H1 (cell line): ENCODE results near the gene MAP6. TPM values are rescaled to one million over a fixed set of nuclear protein-coding genes. Genes with fewer than 3 reads are reported as not detected.

Experiments
- CTCF ChIA-PET: fragments of 300-600 bp; sonication (Branson Sonifier 250); formaldehyde crosslinking; loops from one replicate; lab custom pipeline; 2021; ENCODE audit not compliant: partially characterized antibody; lab: Charles Lee
- POLR2A ChIA-PET: fragments of 300-600 bp; sonication (Branson Sonifier 250); formaldehyde crosslinking; loops from one replicate; lab custom pipeline; 2021; ENCODE audit warnings: inconsistent platforms; ENCODE audit not compliant: partially characterized antibody; lab: Charles Lee
- DNase-seq, 2 experiments: peaks; one replicate each; pipeline versions ENCODE4 v3.0.0 to v3.0.0-alpha.2; 2010 to 2022; ENCODE audit warnings: low spot score in 2 of 2, low read depth in 1 of 2, mixed read lengths in 1 of 2
- FAIRE-seq: peaks from 2 replicates; lab custom pipeline; 2011; peaks lifted over from hg19 to GRCh38; lab: Jason Lieb, UNC
- H2AFZ ChIP-seq: 2 replicates; pipeline ENCODE4 v1.8.1; 2012; ENCODE audit warnings: low read length, inconsistent platforms
- H2AK5ac ChIP-seq: 2 replicates; pipeline ENCODE4 v1.6.1; 2013; ENCODE audit warnings: low read depth, low read length
- H2BK120ac ChIP-seq: replicated peaks from 2 replicates; pipeline ENCODE3; 2013; ENCODE audit warnings: low read depth, low read length, inconsistent platforms
- H2BK12ac ChIP-seq: 2 replicates; pipeline ENCODE4 v1.6.1; 2013; ENCODE audit warnings: low read depth, low read length
- H2BK15ac ChIP-seq: 2 replicates; pipeline ENCODE4 v1.6.1; 2013; ENCODE audit warnings: low read length
- H2BK20ac ChIP-seq: 2 replicates; pipeline ENCODE4 v1.6.1; 2013; ENCODE audit warnings: low read length
- H2BK5ac ChIP-seq: 2 replicates; pipeline ENCODE4 v1.6.1; 2013; ENCODE audit warnings: low read depth, low read length
- H3K14ac ChIP-seq: 2 replicates; pipeline ENCODE4 v1.6.1; 2013; ENCODE audit warnings: inconsistent platforms; ENCODE audit not compliant: insufficient read length
- H3K18ac ChIP-seq: 2 replicates; pipeline ENCODE4 v1.6.1; 2013; ENCODE audit warnings: low read length; ENCODE audit errors: extremely low read depth
- H3K23ac ChIP-seq: 2 replicates; pipeline ENCODE4 v1.6.1; 2013; ENCODE audit warnings: inconsistent platforms; ENCODE audit not compliant: insufficient read length
- H3K23me2 ChIP-seq: 2 replicates; pipeline ENCODE4 v1.6.1; 2013; ENCODE audit warnings: low read depth, low read length
- H3K27ac ChIP-seq: 2 replicates; pipeline ENCODE4 v1.6.1; 2011; ENCODE audit warnings: low read depth, low read length, inconsistent platforms
- H3K27me3 ChIP-seq, 4 experiments: replicated peaks in 1 of 4; 1 replicate in 1 of 4; 2 replicates in 3 of 4; pipeline versions ENCODE4 v1.6.1 to v1.8.1; 2011 to 2013; ENCODE audit warnings: low read length in 3 of 4, mild to moderate bottlenecking in 3 of 4, inconsistent platforms in 2 of 4, mixed read lengths in 2 of 4, moderate library complexity in 1 of 4; ENCODE audit not compliant: control insufficient read depth in 3 of 4, insufficient read depth in 3 of 4; ENCODE audit errors: extremely low read depth in 1 of 4
- H3K36me3 ChIP-seq, 4 experiments: 2 replicates each; pipeline versions ENCODE4 v1.6.1 to v1.8.1; 2011 to 2013; ENCODE audit warnings: mild to moderate bottlenecking in 4 of 4, low read length in 3 of 4, moderate library complexity in 2 of 4, control low read depth in 1 of 4, inconsistent platforms in 1 of 4; ENCODE audit not compliant: insufficient read depth in 4 of 4, control insufficient read depth in 2 of 4
- H3K4ac ChIP-seq: replicated peaks from 2 replicates; pipeline ENCODE3; 2013; ENCODE audit warnings: low read length, low read depth, mixed read lengths, inconsistent platforms; ENCODE audit not compliant: insufficient read length
- H3K4me1 ChIP-seq, 4 experiments: replicated peaks in 1 of 4; 1 replicate in 1 of 4; 2 replicates in 3 of 4; pipeline versions ENCODE4 v1.6.1 to v1.8.1; 2011 to 2013; ENCODE audit warnings: low read length in 3 of 4, inconsistent platforms in 2 of 4, mixed read lengths in 1 of 4; ENCODE audit not compliant: insufficient read depth in 4 of 4, control insufficient read depth in 3 of 4
- H3K4me2 ChIP-seq, 2 experiments: 2 replicates each; pipeline versions ENCODE4 v1.6.1 to v1.8.1; 2011 to 2013; ENCODE audit warnings: low read depth in 2 of 2, low read length in 2 of 2, control low read depth in 1 of 2, inconsistent platforms in 1 of 2, mild to moderate bottlenecking in 1 of 2; ENCODE audit not compliant: insufficient read depth in 1 of 2
- H3K4me3 ChIP-seq, 4 experiments: fragments of 200-600, 300-600 bp in 1 of 4; sonication (generic), shearing (Covaris generic), sonication (Bioruptor Twin) in 1 of 4; 2 replicates each; pipeline versions ENCODE4 v1.5.1 to v1.8.1; 2011 to 2016; ENCODE audit warnings: low read length in 4 of 4, low read depth in 3 of 4, control low read depth in 2 of 4, inconsistent platforms in 2 of 4, mild to moderate bottlenecking in 2 of 4, mixed read lengths in 1 of 4, moderate library complexity in 1 of 4; ENCODE audit not compliant: insufficient read depth in 2 of 4; ENCODE audit errors: extremely low read depth in 1 of 4
- H3K56ac ChIP-seq: replicated peaks from 2 replicates; pipeline ENCODE3; 2013; ENCODE audit warnings: low read depth, mild to moderate bottlenecking, mixed read lengths, low read length, inconsistent platforms; ENCODE audit not compliant: insufficient read length
- H3K79me1 ChIP-seq: 2 replicates; pipeline ENCODE4 v1.6.1; 2013; ENCODE audit warnings: low read depth, low read length, control low read depth
- H3K79me2 ChIP-seq, 2 experiments: 2 replicates each; pipeline versions ENCODE4 v1.6.1 to v1.8.1; 2012 to 2013; ENCODE audit warnings: low read length in 2 of 2, mild to moderate bottlenecking in 2 of 2, inconsistent platforms in 1 of 2; ENCODE audit not compliant: insufficient read depth in 2 of 2, control insufficient read depth in 1 of 2
- H3K9ac ChIP-seq, 4 experiments: replicated peaks in 1 of 4; 1 replicate in 1 of 4; 2 replicates in 3 of 4; pipeline versions ENCODE4 v1.6.1 to v1.8.1; 2011 to 2013; ENCODE audit warnings: low read depth in 3 of 4, low read length in 3 of 4, control low read depth in 2 of 4, mild to moderate bottlenecking in 2 of 4, moderate library complexity in 2 of 4, inconsistent platforms in 1 of 4; ENCODE audit errors: extremely low read depth in 1 of 4
- H3K9me3 ChIP-seq, 2 experiments: 2 replicates each; pipeline versions ENCODE4 v1.6.1 to v1.8.1; 2012 to 2013; ENCODE audit warnings: mild to moderate bottlenecking in 2 of 2, moderate library complexity in 2 of 2, control low read depth in 1 of 2, inconsistent platforms in 1 of 2, low read depth in 1 of 2, low read length in 1 of 2, mixed read lengths in 1 of 2; ENCODE audit not compliant: insufficient read depth in 2 of 2
- H4K20me1 ChIP-seq, 2 experiments: replicated peaks in 1 of 2; 2 replicates each; pipeline versions ENCODE3 to v1.8.1; 2011 to 2013; ENCODE audit warnings: inconsistent platforms in 2 of 2, low read length in 2 of 2, mild to moderate bottlenecking in 1 of 2; ENCODE audit not compliant: insufficient read depth in 2 of 2, control insufficient read depth in 1 of 2
- H4K5ac ChIP-seq: 2 replicates; pipeline ENCODE4 v1.6.1; 2013; ENCODE audit warnings: low read length, low read depth, mixed read lengths, inconsistent platforms; ENCODE audit not compliant: insufficient read length
- H4K8ac ChIP-seq: 2 replicates; pipeline ENCODE4 v1.8.0; 2013; ENCODE audit warnings: mild to moderate bottlenecking, moderate library complexity, low read length, inconsistent platforms; ENCODE audit not compliant: insufficient read depth; ENCODE audit errors: extremely low read depth
- H4K91ac ChIP-seq: replicated peaks from 2 replicates; pipeline ENCODE3; 2013; ENCODE audit warnings: low read length, mixed read lengths, inconsistent platforms; ENCODE audit not compliant: insufficient read length
- CBX5 ChIP-seq: fragments of 300-800, 300-1000 bp; sonication (generic); IDR thresholded peaks from 2 replicates; pipeline ENCODE4 v1.7.1; 2016; ENCODE audit warnings: antibody characterized with exemption, low read length, low read depth
- CHD2 ChIP-seq: IDR thresholded peaks from 2 replicates; pipeline ENCODE4 v1.6.1; 2012; ENCODE audit warnings: low read length, improper control_type of control experiment
- HDAC2 ChIP-seq, 2 experiments: fragments of 300-600 bp in 1 of 2; sonication (generic) in 1 of 2; IDR thresholded peaks; 2 replicates each; pipeline ENCODE4 v1.6.1; 2011 to 2012; ENCODE audit warnings: low read depth in 2 of 2, low read length in 2 of 2, mild to moderate bottlenecking in 2 of 2, moderate library complexity in 2 of 2, borderline replicate concordance in 1 of 2, inconsistent platforms in 1 of 2
- NANOG ChIP-seq: IDR thresholded peaks from 2 replicates; pipeline ENCODE4 v1.6.1; 2011; ENCODE audit warnings: low read length, low read depth, mild to moderate bottlenecking, inconsistent platforms; ENCODE audit not compliant: insufficient read depth, poor library complexity, severe bottlenecking
- NRF1 ChIP-seq: IDR thresholded peaks from 2 replicates; pipeline ENCODE4 v1.6.1; 2011; ENCODE audit warnings: mild to moderate bottlenecking, low read depth, low read length, improper control_type of control experiment
- POU5F1 ChIP-seq: IDR thresholded peaks from 2 replicates; pipeline ENCODE4 v1.6.1; 2011; ENCODE audit warnings: low read depth, mild to moderate bottlenecking, low read length, moderate library complexity
- RAD21 ChIP-seq, 2 experiments: IDR thresholded peaks in 1 of 2; conservative IDR thresholded peaks in 1 of 2; 2 replicates each; pipeline ENCODE4 v1.6.1; 2011; ENCODE audit warnings: low read depth in 2 of 2, low read length in 2 of 2, improper control_type of control experiment in 1 of 2, inconsistent platforms in 1 of 2, mild to moderate bottlenecking in 1 of 2, moderate library complexity in 1 of 2
- SIRT6 ChIP-seq: IDR thresholded peaks from one replicate; pipeline ENCODE4 v1.7.1; 2012; ENCODE audit warnings: low read length, inconsistent platforms
- SP4 ChIP-seq: IDR thresholded peaks from 2 replicates; pipeline ENCODE4 v1.6.1; 2012; ENCODE audit warnings: low read length, inconsistent platforms
- WGBS, 2 experiments: shearing (Covaris generic) in 1 of 2; methylation state at CpG; one replicate each; pipeline versions ENCODE4 v1.1.6 to v1.1.7; 2013 to 2015; ENCODE audit warnings: low lambda C conversion rate in 2 of 2, mixed read lengths in 2 of 2, inconsistent platforms in 1 of 2, low coverage in 1 of 2, missing lambda C conversion rate in 1 of 2; ENCODE audit not compliant: insufficient replicate concordance in 2 of 2, insufficient coverage in 1 of 2, insufficient read length in 1 of 2; ENCODE audit errors: extremely low coverage in 1 of 2, missing lambda C conversion rate in 1 of 2; 5-methylcytosine and 5-hydroxymethylcytosine counted together
- polyA plus RNA-seq, 7 experiments: library from polyadenylated mRNA; depleted of rRNA in 3 of 7; stranded (reverse) in 5 of 7; unstranded in 2 of 7; fragments of >200 nt in 5 of 7; fragments of 200-250 nt in 2 of 7; gene quantifications; 1 replicate in 5 of 7; 2 replicates in 1 of 7; 4 replicates in 1 of 7; pipeline versions ENCODE4 v1.2.1 to v1.2.3, GENCODE V29; 2011 to 2013; ENCODE audit warnings: missing spikeins in 2 of 7, mixed read lengths in 2 of 7
- total RNA-seq: library from RNA; stranded (reverse); fragmentation: NEBNext Ultra II Directional; extraction: Animal tissue kit (Norgen Biotek cat#: 25700); gene quantifications from 2 replicates; pipeline ENCODE4 v1.2.1, GENCODE V29; 2021

The MAP6 gene
- total and polyA plus RNA-seq, 2 of the 8 experiments (the other 6 are each of a cell fraction or from before 2014, with no cell fraction given) = 0.54 to 0.89 TPM

- Histone ChIP-seq H3K79me1 (no peaks in the 10 kb centered on the region), H3K23me2 (no peaks in the 10 kb centered on the region)
- no peak for TF ChIP-seq CBX5
- no peak for TF ChIP-seq RAD21 (IDR thresholded peaks at IDR 0.05 in 1 of 2, conservative IDR thresholded peaks at IDR 0.05 in 1 of 2; ENCODE audit: low read depth in 2 of 2, low read length in 2 of 2)
- no peak for TF ChIP-seq CHD2
- no peak for TF ChIP-seq NANOG
- no peak for TF ChIP-seq POU5F1
- no peak for TF ChIP-seq NRF1
- no peak for TF ChIP-seq HDAC2 (IDR thresholded peaks at IDR 0.05; ENCODE audit: borderline replicate concordance in 1 of 2, low read depth in 2 of 2, low read length in 2 of 2)
- no peak for TF ChIP-seq SP4
- no peak for TF ChIP-seq SIRT6
- TF ChIP-seq, all 59 proteins: peak for 0
- no peak overlapping the region for H2BK12ac ChIP-seq
- H4K91ac ChIP-seq = no peak overlapping the region
- no peak overlapping the region for H3K23ac ChIP-seq
- no peak overlapping the region for H3K9ac ChIP-seq
- no peak overlapping the region for H3K18ac ChIP-seq
- no peaks in the 10 kb centered on the region for H3K36me3 ChIP-seq
- DNase-seq (no peak), FAIRE-seq (no peak)
- WGBS, 2 experiments = 96% methylated on average over 4 of the region's 4 CpGs; no CpG with 5 or more reads in 1 of the 2 experiments
- no peak overlapping the region for H4K8ac ChIP-seq
- no peak overlapping the region for H3K4ac ChIP-seq
- H4K20me1 ChIP-seq = no peaks in the 10 kb centered on the region
- H3K9me3 ChIP-seq = no peaks in the 10 kb centered on the region
- H2BK120ac ChIP-seq = no peak overlapping the region
- POLR2A ChIA-PET = interaction anchor here (1.0 to 6.0 kb wide), 3 partner anchors 12 to 141 kb away, joined by 3 to 104 read pairs (median 22); no protein-coding TSS in a partner anchor
- no peak overlapping the region for H3K56ac ChIP-seq
- H2AK5ac ChIP-seq = no peak overlapping the region
- no peak overlapping the region for H3K4me2 ChIP-seq
- H2BK5ac ChIP-seq = no peak overlapping the region
- CTCF ChIA-PET = interaction anchor here (1.0 to 2.0 kb wide), 5 partner anchors 9 to 165 kb away, joined by 3 to 8 read pairs (median 3); no protein-coding TSS in a partner anchor
- no peak overlapping the region for H2BK15ac ChIP-seq
- H3K4me1 ChIP-seq = peaks cover 0 to 3% (median 0%) of the 10 kb centered on the region in 4 experiments; a peak in 1 of 7 replicates
- no peak overlapping the region for H2AFZ ChIP-seq
- H3K79me2 ChIP-seq = no peaks in the 10 kb centered on the region
- H3K4me3 ChIP-seq = no peak overlapping the region
- H2BK20ac ChIP-seq = no peak overlapping the region
- no peak overlapping the region for H3K14ac ChIP-seq
- no peak overlapping the region for H4K5ac ChIP-seq
- H3K27me3 ChIP-seq = no peaks in the 10 kb centered on the region; a peak in 1 of 7 replicates
- H3K27ac ChIP-seq = no peak overlapping the region
These were observed 127.4 kb downstream of the MAP6 start for GRCh38 chr11:75541193-75542087.
